Measurements from ENCODE around the gene TBC1D4. TPM values are rescaled to one million over a fixed set of nuclear protein-coding genes. Genes with fewer than 3 reads are reported as not detected.

The TBC1D4 gene
- total RNA-seq, 2 donors from 2014 or later: 64.3 to 162 TPM

- Histone ChIP-seq H3K27me3 (no peaks in the 10 kb centered on the region), H3K9me3 (no peaks in the 10 kb centered on the region), H3K4me3 (no peak overlapping the region), H3K36me3 (no peaks in the 10 kb centered on the region), H3K27ac (peak overlapping the region in 1 of 2 donors; percentile 91), H3K4me1 (peaks cover 0 to 6% of the 10 kb centered on the region in 2 donors)
- no peak for DNase-seq (ENCODE audit: low spot score)
- TF ChIP-seq CTCF (IDR thresholded peaks at IDR 0.05): no peak
Measured at GRCh38 chr13:75407998-75408397, 74.0 kb downstream of the TBC1D4 start.

GRCh38 chr13:75407473-75407872 is 74.5 kb downstream of the TBC1D4 start:
- no peaks in the 10 kb centered on the region for H3K36me3 ChIP-seq
- no peak for DNase-seq (ENCODE audit: low spot score)
- H3K27me3 ChIP-seq: no peaks in the 10 kb centered on the region
- no peak overlapping the region for H3K4me3 ChIP-seq
- H3K27ac ChIP-seq: peak overlapping the region; percentile 77 to 91
- TF ChIP-seq CTCF (IDR thresholded peaks at IDR 0.05): no peak
- no peaks in the 10 kb centered on the region for H3K9me3 ChIP-seq
- peaks cover 0 to 6% of the 10 kb centered on the region in 2 donors for H3K4me1 ChIP-seq

GRCh38 chr13:75405976-75406703 is 75.8 kb downstream of the TBC1D4 start:
- DNase-seq (ENCODE audit: low spot score): no peak
- Histone ChIP-seq H3K4me3 (no peak overlapping the region), H3K27ac (peak overlapping the region; percentile 77 to 91), H3K9me3 (no peaks in the 10 kb centered on the region), H3K36me3 (no peaks in the 10 kb centered on the region), H3K27me3 (no peaks in the 10 kb centered on the region), H3K4me1 (peaks cover 0 to 6% of the 10 kb centered on the region in 2 donors)
- no peak for TF ChIP-seq CTCF (IDR thresholded peaks at IDR 0.05)

GRCh38 chr13:75404726-75405125 is 77.2 kb downstream of the TBC1D4 start:
- no peak for TF ChIP-seq CTCF (IDR thresholded peaks at IDR 0.05)
- no peak overlapping the region for H3K4me3 ChIP-seq
- no peaks in the 10 kb centered on the region for H3K27me3 ChIP-seq
- H3K36me3 ChIP-seq: no peaks in the 10 kb centered on the region
- H3K4me1 ChIP-seq: peaks cover 0 to 6% of the 10 kb centered on the region in 2 donors
- H3K27ac ChIP-seq: peak overlapping the region; percentile 77 to 91
- no peak for DNase-seq (ENCODE audit: low spot score)
- H3K9me3 ChIP-seq: no peaks in the 10 kb centered on the region

GRCh38 chr13:75402787-75403186 is 79.2 kb downstream of the TBC1D4 start:
- no peak for DNase-seq (ENCODE audit: low spot score)
- H3K36me3 ChIP-seq: no peaks in the 10 kb centered on the region
- H3K27me3 ChIP-seq: no peaks in the 10 kb centered on the region
- H3K4me3 ChIP-seq: no peak overlapping the region
- H3K4me1 ChIP-seq: peaks cover 0 to 6% of the 10 kb centered on the region in 2 donors
- TF ChIP-seq CTCF (IDR thresholded peaks at IDR 0.05): no peak
- H3K27ac ChIP-seq: peak overlapping the region; percentile 77 to 91
- peaks cover 0 to 10% of the 10 kb centered on the region in 2 donors for H3K9me3 ChIP-seq

GRCh38 chr13:75400775-75401174 is 81.2 kb downstream of the TBC1D4 start:
- Histone ChIP-seq H3K4me1 (peaks cover 0 to 5% of the 10 kb centered on the region in 2 donors), H3K9me3 (peaks cover 0 to 10% of the 10 kb centered on the region in 2 donors), H3K27me3 (no peaks in the 10 kb centered on the region), H3K27ac (peak overlapping the region; percentile 77 to 91), H3K36me3 (no peaks in the 10 kb centered on the region), H3K4me3 (no peak overlapping the region)
- DNase-seq (ENCODE audit: low spot score): no peak
- TF ChIP-seq CTCF (IDR thresholded peaks at IDR 0.05): no peak

All from right atrium auricular region (tissue), 2 donors.